ENCODE data around the gene ZFP92.

Gene ZFP92

GRCh38 chrX:153405426-153405825 is 5.8 kb upstream of the ZFP92 start:
- TF ChIP-seq CTCF (IDR thresholded peaks at IDR 0.05) = no peak
- H3K27ac ChIP-seq = no peak overlapping the region
- no peak for DNase-seq (ENCODE audit: low spot score)
- no peak overlapping the region for H3K4me3 ChIP-seq

GRCh38 chrX:153406011-153406410 is 5.3 kb upstream of the ZFP92 start:
- TF ChIP-seq CTCF (IDR thresholded peaks at IDR 0.05) = no peak
- Histone ChIP-seq H3K27ac (no peak overlapping the region), H3K4me3 (no peak overlapping the region)
- DNase-seq (ENCODE audit: low spot score) = no peak

- no peak overlapping the region for H3K4me3 ChIP-seq
- no peak overlapping the region for H3K27ac ChIP-seq
- TF ChIP-seq CTCF (IDR thresholded peaks at IDR 0.05) = no peak
- DNase-seq (ENCODE audit: low spot score) = no peak
These were observed 4.4 kb upstream of the ZFP92 start for GRCh38 chrX:153406903-153407302.

GRCh38 chrX:153407736-153408135 is 3.5 kb upstream of the ZFP92 start:
- no peak overlapping the region for H3K27ac ChIP-seq
- no peak for TF ChIP-seq CTCF (IDR thresholded peaks at IDR 0.05)
- no peak overlapping the region for H3K4me3 ChIP-seq
- no peak for DNase-seq (ENCODE audit: low spot score)

- no peak overlapping the region for H3K27ac ChIP-seq
- H3K4me3 ChIP-seq = no peak overlapping the region
- no peak for TF ChIP-seq CTCF (IDR thresholded peaks at IDR 0.05)
- DNase-seq (ENCODE audit: low spot score) = no peak
These were observed 3.0 kb upstream of the ZFP92 start for GRCh38 chrX:153408221-153408721.

- no peak for TF ChIP-seq CTCF (IDR thresholded peaks at IDR 0.05)
- DNase-seq (ENCODE audit: low spot score) = no peak
- no peak overlapping the region for H3K27ac ChIP-seq
These were observed 2.4 kb upstream of the ZFP92 start for GRCh38 chrX:153408871-153409351.

GRCh38 chrX:153409414-153410101 is 1.7 kb upstream of the ZFP92 start:
- no peak for DNase-seq (ENCODE audit: low spot score)
- Histone ChIP-seq H3K27ac (no peak overlapping the region), H3K4me3 (no peak overlapping the region)
- no peak for TF ChIP-seq CTCF (IDR thresholded peaks at IDR 0.05)

More at GRCh38 chrX:153408871-153409351, 2.4 kb upstream of the ZFP92 start:
- H3K4me3 ChIP-seq = no peak overlapping the region
